Astrocyte (in vitro differentiated cells and primary cell): ENCODE data around the gene B4GALNT2. TPM values are rescaled to one million over a fixed set of nuclear protein-coding genes. Genes with fewer than 3 reads are reported as not detected.
A peak's percentile ranks its signal among the peaks of the same experiment; 100 is the strongest.

Experiments used
- DNase-seq: peaks from one replicate; pipeline ENCODE4 v3.0.0-alpha.2; 2010; ENCODE audit warnings: low read depth
- FAIRE-seq: peaks from 2 replicates; lab custom pipeline; 2011; peaks lifted over from hg19 to GRCh38; lab: Jason Lieb, UNC
- H2AFZ ChIP-seq: 2 replicates; pipeline ENCODE4 v1.6.0; 2012; ENCODE audit warnings: low read depth, low read length, inconsistent platforms
- H3K27ac ChIP-seq: 2 replicates; pipeline ENCODE4 v1.5.1; 2011; ENCODE audit warnings: low read depth, low read length, inconsistent platforms
- H3K27me3 ChIP-seq: 2 replicates; pipeline ENCODE4 v1.6.0; 2011; ENCODE audit warnings: low read length, inconsistent platforms; ENCODE audit not compliant: insufficient read depth
- H3K36me3 ChIP-seq: 2 replicates; pipeline ENCODE4 v1.5.1; 2011; ENCODE audit warnings: low read length, inconsistent platforms; ENCODE audit not compliant: insufficient read depth
- H3K4me1 ChIP-seq: 2 replicates; pipeline ENCODE4 v1.5.1; 2011; ENCODE audit warnings: low read length, inconsistent platforms; ENCODE audit not compliant: insufficient read depth
- H3K4me2 ChIP-seq: 2 replicates; pipeline ENCODE4 v1.6.0; 2012; ENCODE audit warnings: low read length, inconsistent platforms
- H3K4me3 ChIP-seq: 2 replicates; pipeline ENCODE4 v1.5.1; 2011; ENCODE audit warnings: low read depth, mild to moderate bottlenecking, low read length, inconsistent platforms; ENCODE audit not compliant: insufficient read depth
- H3K79me2 ChIP-seq: 2 replicates; pipeline ENCODE4 v1.6.0; 2012; ENCODE audit warnings: mild to moderate bottlenecking, low read length, inconsistent platforms; ENCODE audit not compliant: insufficient read depth
- H3K9ac ChIP-seq: 2 replicates; pipeline ENCODE4 v1.6.0; 2012; ENCODE audit warnings: mild to moderate bottlenecking, low read length, inconsistent platforms
- H3K9me3 ChIP-seq: 2 replicates; pipeline ENCODE4 v1.5.1; 2012; ENCODE audit warnings: low read depth, mild to moderate bottlenecking, low read length, inconsistent platforms; ENCODE audit not compliant: insufficient read depth
- H4K20me1 ChIP-seq: 2 replicates; pipeline ENCODE4 v1.6.0; 2012; ENCODE audit warnings: low read length, inconsistent platforms; ENCODE audit not compliant: insufficient read depth
- H3K27ac Mint-ChIP-seq: one replicate; pipeline ENCODE4 v1.8.0; 2021; ENCODE audit warnings: mild to moderate bottlenecking, mixed read lengths; ENCODE audit not compliant: unreplicated experiment
- H3K27me3 Mint-ChIP-seq: one replicate; pipeline ENCODE4 v1.8.0; 2021; ENCODE audit warnings: low read depth, mixed read lengths; ENCODE audit not compliant: unreplicated experiment
- H3K36me3 Mint-ChIP-seq: one replicate; pipeline ENCODE4 v1.8.0; 2021; ENCODE audit warnings: low read depth, mixed read lengths; ENCODE audit not compliant: unreplicated experiment
- H3K4me1 Mint-ChIP-seq: one replicate; pipeline ENCODE4 v1.8.0; 2021; ENCODE audit warnings: low read depth, mixed read lengths; ENCODE audit not compliant: unreplicated experiment
- H3K4me3 Mint-ChIP-seq: one replicate; pipeline ENCODE4 v1.8.0; 2021; ENCODE audit warnings: mild to moderate bottlenecking, moderate library complexity, mixed read lengths; ENCODE audit not compliant: unreplicated experiment
- H3K9me3 Mint-ChIP-seq: one replicate; pipeline ENCODE4 v1.8.0; 2021; ENCODE audit warnings: mild to moderate bottlenecking, mixed read lengths; ENCODE audit not compliant: unreplicated experiment
- CTCF ChIP-seq: IDR thresholded peaks from 2 replicates; pipeline ENCODE4 v1.5.1; 2011; ENCODE audit warnings: low read depth, mild to moderate bottlenecking, inconsistent platforms, low read length, moderate library complexity; ENCODE audit not compliant: insufficient read depth
- EZH2 ChIP-seq: IDR thresholded peaks from 2 replicates; pipeline ENCODE4 v1.6.1; 2012; ENCODE audit warnings: mild to moderate bottlenecking, low read length, inconsistent platforms; ENCODE audit not compliant: insufficient read depth
- total RNA-seq: library from RNA; stranded (reverse); gene quantifications from 2 replicates; pipeline ENCODE4 v1.2.1, GENCODE V29; 2021

Gene B4GALNT2
- total RNA-seq, 1 donor from 2014 or later, result not detected

DNA sequence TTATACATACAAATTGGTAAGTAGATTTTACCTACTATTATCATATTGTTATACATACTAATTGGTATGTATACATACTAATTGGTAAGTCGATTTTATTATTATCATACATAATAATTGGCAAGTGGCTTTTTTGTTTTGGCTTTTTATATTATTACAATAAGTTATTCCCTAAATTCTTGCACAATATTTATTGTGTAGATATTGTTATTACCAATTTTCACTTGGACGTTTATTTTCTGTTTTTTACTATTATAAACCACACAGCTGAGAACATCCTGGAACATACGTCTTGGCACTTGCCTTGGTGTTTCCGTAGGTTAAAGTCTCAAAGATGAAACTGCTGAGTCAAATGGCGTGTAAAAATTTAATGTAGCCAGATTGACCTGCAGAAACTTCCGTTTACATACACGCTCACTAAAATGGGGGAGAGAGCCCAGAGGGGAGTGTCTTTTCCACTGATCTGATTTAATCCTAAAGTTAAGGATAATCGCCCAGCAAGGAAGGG, 58.9 kb downstream of the B4GALNT2 start:
- Histone ChIP-seq H3K27me3 (no peaks in the 10 kb centered on the region), H3K79me2 (no peaks in the 10 kb centered on the region), H2AFZ (peak overlapping the region; percentile 93), H3K27ac (peak overlapping the region; percentile 92), H3K9ac (peak overlapping the region; percentile 90), H3K4me2 (peak overlapping the region; percentile 91), H3K4me3 (peak overlapping the region; percentile 80), H3K4me1 (peaks cover 10% of the 10 kb centered on the region), H3K36me3 (no peaks in the 10 kb centered on the region), H4K20me1 (no peaks in the 10 kb centered on the region), H3K9me3 (no peaks in the 10 kb centered on the region)
- peak overlapping the region; percentile 88 for H3K4me3 Mint-ChIP-seq
- no peaks in the 10 kb centered on the region for H3K27me3 Mint-ChIP-seq
- H3K27ac Mint-ChIP-seq, result peak overlapping the region; percentile 94
- FAIRE-seq (no peak), DNase-seq (no peak)
- no peaks in the 10 kb centered on the region for H3K36me3 Mint-ChIP-seq
- no peak for TF ChIP-seq EZH2
- peak; percentile 15 for TF ChIP-seq CTCF
- peaks cover 6% of the 10 kb centered on the region for H3K4me1 Mint-ChIP-seq
- no peaks in the 10 kb centered on the region for H3K9me3 Mint-ChIP-seq

- peaks cover 10% of the 10 kb centered on the region for H3K4me1 ChIP-seq
- DNase-seq (peak; percentile 70), FAIRE-seq (no peak)
- peak overlapping the region; percentile 91 for H3K4me2 ChIP-seq
- H2AFZ ChIP-seq, result peak overlapping the region; percentile 93
- peak overlapping the region; percentile 88 for H3K4me3 Mint-ChIP-seq
- H3K27ac ChIP-seq, result peak overlapping the region; percentile 92
- peaks cover 6% of the 10 kb centered on the region for H3K4me1 Mint-ChIP-seq
- no peaks in the 10 kb centered on the region for H3K9me3 ChIP-seq
- no peaks in the 10 kb centered on the region for H3K27me3 Mint-ChIP-seq
- H3K79me2 ChIP-seq, result no peaks in the 10 kb centered on the region
- no peaks in the 10 kb centered on the region for H3K36me3 ChIP-seq
- no peaks in the 10 kb centered on the region for H3K27me3 ChIP-seq
- peak overlapping the region; percentile 80 for H3K4me3 ChIP-seq
- H3K27ac Mint-ChIP-seq, result peak overlapping the region; percentile 94
- no peaks in the 10 kb centered on the region for H4K20me1 ChIP-seq
- TF ChIP-seq EZH2, result no peak
- TF ChIP-seq CTCF, result no peak
- H3K9ac ChIP-seq, result peak overlapping the region; percentile 90
- no peaks in the 10 kb centered on the region for H3K9me3 Mint-ChIP-seq
- no peaks in the 10 kb centered on the region for H3K36me3 Mint-ChIP-seq
Observed at GRCh38 chr17:49191917-49192741, 59.6 kb downstream of the B4GALNT2 start.
